K562 (cell line): ENCODE results near the gene BOD1L1. TPM values are rescaled to one million over a fixed set of nuclear protein-coding genes. Genes with fewer than 3 reads are reported as not detected.

Source experiments
- ADNP ChIP-seq: fragments of 200-800 bp; sonication (Bioruptor generic); IDR thresholded peaks from 2 replicates; pipeline ENCODE4 v1.6.1; 2016; ENCODE audit warnings: missing genetic modification characterization, missing compliant biosample characterization
- ATF2 ChIP-seq: sonication (generic); formaldehyde crosslinking; IDR thresholded peaks from 2 replicates; pipeline ENCODE4 v1.8.1; 2022; ENCODE audit warnings: missing genetic modification reagents
- E2F5 ChIP-seq: sonication (generic); formaldehyde crosslinking; IDR thresholded peaks from 2 replicates; pipeline ENCODE4 v1.8.0; 2022; ENCODE audit warnings: mild to moderate bottlenecking, missing genetic modification reagents
- ESRRB ChIP-seq: fragments of 250-450 bp; sonication (Bioruptor Pico); IDR thresholded peaks from 2 replicates; pipeline ENCODE4 v1.5.0; 2020; ENCODE audit warnings: mild to moderate bottlenecking, moderate library complexity, borderline replicate concordance
- EZH2 ChIP-seq: IDR thresholded peaks from 2 replicates; pipeline ENCODE4 v1.6.1; 2012; ENCODE audit warnings: low read depth, mild to moderate bottlenecking, inconsistent platforms, low read length, borderline replicate concordance
- GATA2 ChIP-seq: sonication (generic); formaldehyde crosslinking; IDR thresholded peaks from 2 replicates; pipeline ENCODE4 v1.4.0; 2020; ENCODE audit warnings: mild to moderate bottlenecking, missing genetic modification reagents
- GTF2B ChIP-seq: IDR thresholded peaks from 2 replicates; pipeline ENCODE4 v1.6.1; 2011; ENCODE audit not compliant: insufficient read length; ENCODE audit errors: extremely low read depth
- HNRNPK ChIP-seq: fragments of 200-400 bp; formaldehyde crosslinking; IDR thresholded peaks from one replicate; pipeline ENCODE4 v1.6.1; 2018; ENCODE audit warnings: mild to moderate bottlenecking, low read depth, low read length; ENCODE audit not compliant: poor library complexity, severe bottlenecking
- JUN ChIP-seq, 2 experiments: sonication (generic) in 1 of 2; formaldehyde crosslinking in 1 of 2; IDR thresholded peaks; 2 replicates each; pipeline versions ENCODE4 v1.6.1 to v1.8.0; 2012 to 2022; ENCODE audit warnings: borderline replicate concordance in 2 of 2, mild to moderate bottlenecking in 2 of 2, improper control_type of control experiment in 1 of 2, low read depth in 1 of 2, low read length in 1 of 2, missing genetic modification reagents in 1 of 2
- MLLT1 ChIP-seq, 2 experiments: fragments of 450-650 bp; IDR thresholded peaks; 2 replicates each; pipeline ENCODE4 v1.6.1; 2016
- PKNOX1 ChIP-seq: fragments of 450-650 bp; IDR thresholded peaks from 2 replicates; pipeline ENCODE4 v1.6.1; 2016
- RAD21 ChIP-seq, 2 experiments: fragments of 250-450 bp in 1 of 2; fragments of 450-650 bp in 1 of 2; sonication (Bioruptor Pico) in 1 of 2; formaldehyde crosslinking in 1 of 2; IDR thresholded peaks in 1 of 2; conservative IDR thresholded peaks in 1 of 2; 2 replicates each; pipeline versions ENCODE4 v1.4.0 to v1.8.0; 2020 to 2022; ENCODE audit warnings: mild to moderate bottlenecking in 2 of 2, moderate library complexity in 1 of 2
- RBBP5 ChIP-seq: fragments of 200-600 bp; sonication (generic); IDR thresholded peaks from 2 replicates; pipeline ENCODE4 v1.6.1; 2012; ENCODE audit warnings: borderline replicate concordance, mild to moderate bottlenecking, low read length, control low read depth, inconsistent platforms; ENCODE audit not compliant: insufficient read depth, poor library complexity, severe bottlenecking
- RBM25 ChIP-seq: fragments of 200-400 bp; formaldehyde crosslinking; IDR thresholded peaks from 2 replicates; pipeline ENCODE4 v1.6.1; 2018; ENCODE audit warnings: low read length, low read depth, moderate library complexity; ENCODE audit not compliant: severe bottlenecking
- RCOR1 ChIP-seq, 2 experiments: IDR thresholded peaks; 2 replicates each; pipeline ENCODE4 v1.6.1; 2012; ENCODE audit warnings: low read depth in 2 of 2, low read length in 2 of 2, borderline replicate concordance in 1 of 2, improper control_type of control experiment in 1 of 2
- TAF15 ChIP-seq: fragments of 200-400 bp; formaldehyde crosslinking; IDR thresholded peaks from 2 replicates; pipeline ENCODE4 v1.6.1; 2017; ENCODE audit warnings: mild to moderate bottlenecking, low read depth, low read length, moderate library complexity
- TBP ChIP-seq: optimal IDR thresholded peaks from 2 replicates; pipeline ENCODE3; 2011; ENCODE audit warnings: low read depth, low read length, improper control_type of control experiment
- ZBTB2 ChIP-seq: fragments of 450-650 bp; IDR thresholded peaks from 2 replicates; pipeline ENCODE4 v1.6.1; 2016; ENCODE audit warnings: antibody characterized with exemption
- ZEB2 ChIP-seq: fragments of 450-650 bp; IDR thresholded peaks from 2 replicates; pipeline ENCODE4 v1.6.1; 2016
- ZNF316 ChIP-seq: fragments of 450-650 bp; IDR thresholded peaks from 2 replicates; pipeline ENCODE4 v1.6.1; 2016
- polyA plus RNA-seq, 8 experiments: library from polyadenylated mRNA; depleted of rRNA in 4 of 8; stranded (reverse) in 5 of 8; unstranded in 3 of 8; fragments of >200 nt; fragmentation: Nextera tagmentation in 2 of 8; fragmentation: Illumina TruSeq in 1 of 8; extraction: Ambion mirVana in 2 of 8; extraction: Trizol in 1 of 8; gene quantifications; 2 replicates each; pipeline versions ENCODE4 v1.2.1 to v1.2.3, GENCODE V29; 2011 to 2014; ENCODE audit warnings: inconsistent platforms in 1 of 8, missing spikeins in 1 of 8
- total RNA-seq, 7 experiments: library from RNA; depleted of rRNA in 6 of 7; stranded (reverse); fragments of >200 nt in 6 of 7; fragmentation: Illumina TruSeq in 2 of 7; extraction: Trizol in 2 of 7; gene quantifications; 2 replicates each; pipeline versions ENCODE4 v1.2.1 to v1.2.3, GENCODE V29; 2011 to 2021; ENCODE audit warnings: low replicate concordance in 1 of 7

Gene BOD1L1
- total and polyA plus RNA-seq, 9 of the 15 experiments (the other 6 are each of a cell fraction or from before 2014, with no cell fraction given), result 4.8 to 23.2 (median 17.7) TPM

- TF ChIP-seq EZH2, result no peak
- no peak for TF ChIP-seq E2F5 (CRISPR knock-in tag)
- peak; percentile 25; the same call in 1 of the 2 replicates for TF ChIP-seq GATA2 (CRISPR knock-in tag)
- no peak for TF ChIP-seq ADNP (tag)
- TF ChIP-seq JUN (IDR thresholded peaks at IDR 0.05; ENCODE audit: borderline replicate concordance, low read depth, low read length), result no peak
- TF ChIP-seq JUN (CRISPR knock-in tag; IDR thresholded peaks at IDR 0.05; ENCODE audit: borderline replicate concordance), result no peak
- TF ChIP-seq GTF2B, result no peak
- TF ChIP-seq ATF2, result no peak
- TF ChIP-seq PKNOX1, result no peak
- TF ChIP-seq TBP, result no peak
- TF ChIP-seq RBM25, result no peak
- no peak for TF ChIP-seq ESRRB (CRISPR knock-in tag)
- peak in 1 of 2 experiments; percentile 49; a peak in 1 of 4 replicates for TF ChIP-seq RCOR1 (IDR thresholded peaks at IDR 0.05; ENCODE audit: borderline replicate concordance in 1 of 2, low read depth in 2 of 2, low read length in 2 of 2)
- TF ChIP-seq HNRNPK, result no peak
- TF ChIP-seq RBBP5, result no peak
- no peak for TF ChIP-seq ZBTB2
- TF ChIP-seq RAD21 (CRISPR knock-in tag; conservative IDR thresholded peaks at IDR 0.05 in 1 of 2, IDR thresholded peaks at IDR 0.05 in 1 of 2), result no peak
- TF ChIP-seq ZEB2, result no peak
- no peak for TF ChIP-seq ZNF316
- no peak for TF ChIP-seq MLLT1 (IDR thresholded peaks at IDR 0.05)
- no peak for TF ChIP-seq TAF15
Observed at GRCh38 chr4:13525606-13526281, 101.8 kb downstream of the BOD1L1 start (continued).
